NCI-H524 treated with DMSO at 0.1 percent for 48 hours (cell line): Measurements from ENCODE around the gene RAB11A.

Experiments used
- DNase-seq: peaks from one replicate; lab custom pipeline; 2025; lab: John Stamatoyannopoulos, UW

RAB11A gene

DNA sequence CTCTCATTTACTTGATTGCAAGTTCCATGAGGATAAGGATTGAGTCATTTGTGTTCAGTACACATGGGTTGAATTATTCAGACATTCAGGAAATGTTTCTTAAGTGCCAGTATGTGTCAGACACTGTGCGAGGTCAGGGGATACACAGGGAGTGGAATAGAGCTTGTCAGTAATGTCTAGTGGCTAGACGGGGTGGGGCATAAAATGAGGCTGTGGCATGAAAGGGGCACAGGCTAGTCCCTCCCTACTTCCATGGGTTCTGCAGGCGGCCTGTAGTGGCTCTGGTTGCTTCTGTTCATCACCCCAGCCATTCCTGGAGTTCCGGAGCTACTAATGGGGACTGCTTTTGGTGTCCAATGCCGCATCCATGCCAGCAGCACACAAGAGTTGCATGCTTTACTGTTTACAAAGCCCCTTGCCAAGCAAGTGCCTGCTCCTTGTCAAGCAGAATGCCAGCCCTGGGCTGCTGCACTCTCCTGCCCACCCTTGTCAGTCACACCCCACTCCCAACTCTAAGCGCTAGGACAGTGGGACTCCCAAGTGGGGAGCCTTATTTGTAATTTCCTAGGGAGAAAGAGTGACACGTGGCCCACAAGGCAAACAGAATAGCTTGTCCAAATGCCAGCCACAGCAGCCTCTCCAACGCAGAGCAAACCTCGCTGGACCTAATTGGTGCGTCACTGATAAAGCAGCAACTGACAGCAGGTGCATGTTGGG, 70.8 kb downstream of the RAB11A start:
- no peak for DNase-seq

DNA sequence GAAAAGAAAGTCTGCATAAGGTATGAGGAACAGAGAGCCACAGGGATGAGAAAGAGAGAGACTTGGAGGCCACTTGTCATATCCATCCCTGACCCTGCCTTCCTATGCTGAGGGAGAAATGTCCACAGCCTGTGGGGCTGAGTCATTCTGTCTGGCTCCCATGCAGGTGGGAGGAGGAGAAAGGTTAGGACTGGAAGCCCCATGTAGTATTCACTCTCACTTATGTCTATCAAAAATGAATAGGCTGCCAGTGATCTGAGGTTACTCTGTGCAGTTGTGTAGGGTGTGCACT, 71.3 kb downstream of the RAB11A start:
- no peak for DNase-seq
